ENCODE measurements around the gene MFRP. TPM values are rescaled to one million over a fixed set of nuclear protein-coding genes. Genes with fewer than 3 reads are reported as not detected.
A peak's percentile ranks its signal among the peaks of the same experiment; 100 is the strongest.

The MFRP gene
- total RNA-seq, 2 donors from 2014 or later = not detected

GRCh38 chr11:119336744-119337469 lies 9.6 kb downstream of the MFRP start:
- Histone ChIP-seq H3K27me3 (no peaks in the 10 kb centered on the region), H3K36me3 (no peaks in the 10 kb centered on the region), H3K4me3 (no peak overlapping the region), H3K4me1 (peaks cover 0 to 69% of the 10 kb centered on the region in 2 donors), H3K27ac (no peak overlapping the region), H3K9me3 (no peaks in the 10 kb centered on the region)
- no peak for TF ChIP-seq CTCF (IDR thresholded peaks at IDR 0.05)
- DNase-seq (ENCODE audit: low spot score) = no peak

- Histone ChIP-seq H3K9me3 (no peaks in the 10 kb centered on the region), H3K4me3 (no peak overlapping the region), H3K27me3 (no peaks in the 10 kb centered on the region), H3K27ac (no peak overlapping the region), H3K36me3 (no peaks in the 10 kb centered on the region), H3K4me1 (peaks cover 0 to 60% of the 10 kb centered on the region in 2 donors)
- TF ChIP-seq CTCF (IDR thresholded peaks at IDR 0.05) = no peak
- no peak for DNase-seq (ENCODE audit: low spot score)
Measured at GRCh38 chr11:119335655-119336543, 10.6 kb downstream of the MFRP start.

GRCh38 chr11:119335091-119335654 lies 11.3 kb downstream of the MFRP start:
- Histone ChIP-seq H3K36me3 (no peaks in the 10 kb centered on the region), H3K9me3 (no peaks in the 10 kb centered on the region), H3K27me3 (no peaks in the 10 kb centered on the region), H3K27ac (peak overlapping the region; percentile 88 to 90), H3K4me1 (peaks cover 0 to 53% of the 10 kb centered on the region in 2 donors), H3K4me3 (peak overlapping the region; percentile 86 to 93)
- TF ChIP-seq CTCF (IDR thresholded peaks at IDR 0.05) = no peak
- DNase-seq (ENCODE audit: low spot score) = no peak

- DNase-seq (ENCODE audit: low spot score) = peak; percentile 99
- no peak for TF ChIP-seq CTCF (IDR thresholded peaks at IDR 0.05)
- Histone ChIP-seq H3K4me3 (peak within 1 kb of the TSS; percentile 86 to 93), H3K27me3 (no peaks in the 10 kb centered on the region), H3K27ac (peak within 1 kb of the TSS; percentile 88 to 90), H3K36me3 (no peaks in the 10 kb centered on the region), H3K4me1 (peaks cover 0 to 45% of the 10 kb centered on the region in 2 donors), H3K9me3 (no peaks in the 10 kb centered on the region)
Measured at GRCh38 chr11:119334174-119334930, 12.2 kb downstream of the MFRP start, which contains the start of gene RNF26. Gene RNF26 (plus strand): TSS chr11:119334527. CDS start chr11:119335123, 596 bp downstream.

GRCh38 chr11:119332111-119332765 lies 14.3 kb downstream of the MFRP start:
- no peak overlapping the region for H3K27ac ChIP-seq
- peaks cover 0 to 23% of the 10 kb centered on the region in 2 donors for H3K4me1 ChIP-seq
- H3K9me3 ChIP-seq = no peaks in the 10 kb centered on the region
- no peak overlapping the region for H3K4me3 ChIP-seq
- DNase-seq (ENCODE audit: low spot score) = no peak
- no peaks in the 10 kb centered on the region for H3K27me3 ChIP-seq
- no peak for TF ChIP-seq CTCF (IDR thresholded peaks at IDR 0.05)
- no peaks in the 10 kb centered on the region for H3K36me3 ChIP-seq
